Testis (tissue), 2 donors: ENCODE results near the gene GCC1.

ENCODE experiments used
- CTCF ChIP-seq, 3 experiments: fragments of 450-650 bp in 2 of 3; fragments of 200-600 bp in 1 of 3; sonication (generic) in 1 of 3; IDR thresholded peaks; one replicate each; pipeline ENCODE4 v1.5.1; 2016 to 2019; ENCODE audit warnings: antibody characterized with exemption in 3 of 3, mild to moderate bottlenecking in 2 of 3, moderate library complexity in 1 of 3
- POLR2A ChIP-seq: fragments of 450-650 bp; IDR thresholded peaks from one replicate; pipeline ENCODE4 v1.6.1; 2017; ENCODE audit warnings: antibody characterized with exemption, mild to moderate bottlenecking, moderate library complexity

- TF ChIP-seq CTCF (IDR thresholded peaks at IDR 0.05): no peak
- peak; percentile 71 for TF ChIP-seq POLR2A
These were observed at the start of gene GCC1 for GRCh38 chr7:127585044-127585953.
